HG03432 (cell line): ENCODE results near the gene SATL1.
"Not testable (repeated sequence)": the region's sequence is repeated elsewhere in the genome, so short reads cannot be mapped to it uniquely, and the experiment has no call there.

Experiments used
- ATAC-seq: cut with Tn5 transposase; IDR thresholded peaks from one replicate; pipeline ENCODE4 v1.9.1; 2021; ENCODE audit warnings: mild to moderate bottlenecking, moderate library complexity; ENCODE audit not compliant: unreplicated experiment

The SATL1 gene, protein sequence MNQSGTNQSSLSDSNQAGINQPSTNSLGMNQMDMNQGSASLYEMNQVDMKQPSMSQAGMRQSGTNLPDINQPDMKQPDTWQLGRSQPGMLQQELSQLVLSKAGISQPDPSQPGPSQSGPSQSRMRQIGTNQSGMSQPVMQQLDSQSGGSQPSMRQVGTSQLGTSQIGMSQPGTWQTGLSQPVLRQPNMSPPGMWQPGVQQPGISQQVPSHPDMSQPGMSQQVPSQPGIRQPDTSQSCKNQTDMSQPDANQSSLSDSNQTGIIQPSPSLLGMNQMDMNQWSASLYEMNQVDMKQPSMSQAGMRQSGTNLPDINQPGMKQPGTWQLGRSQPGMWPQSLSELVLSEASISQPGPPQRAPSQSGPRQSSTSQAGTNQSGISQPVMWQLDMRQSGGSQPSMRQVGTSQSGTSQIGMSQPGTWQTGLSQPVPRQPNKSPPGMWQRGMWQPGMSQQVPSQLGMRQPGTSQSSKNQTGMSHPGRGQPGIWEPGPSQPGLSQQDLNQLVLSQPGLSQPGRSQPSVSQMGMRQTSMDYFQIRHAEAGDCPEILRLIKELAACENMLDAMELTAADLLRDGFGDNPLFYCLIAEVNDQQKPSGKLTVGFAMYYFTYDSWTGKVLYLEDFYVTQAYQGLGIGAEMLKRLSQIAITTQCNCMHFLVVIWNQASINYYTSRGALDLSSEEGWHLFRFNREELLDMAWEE

DNA sequence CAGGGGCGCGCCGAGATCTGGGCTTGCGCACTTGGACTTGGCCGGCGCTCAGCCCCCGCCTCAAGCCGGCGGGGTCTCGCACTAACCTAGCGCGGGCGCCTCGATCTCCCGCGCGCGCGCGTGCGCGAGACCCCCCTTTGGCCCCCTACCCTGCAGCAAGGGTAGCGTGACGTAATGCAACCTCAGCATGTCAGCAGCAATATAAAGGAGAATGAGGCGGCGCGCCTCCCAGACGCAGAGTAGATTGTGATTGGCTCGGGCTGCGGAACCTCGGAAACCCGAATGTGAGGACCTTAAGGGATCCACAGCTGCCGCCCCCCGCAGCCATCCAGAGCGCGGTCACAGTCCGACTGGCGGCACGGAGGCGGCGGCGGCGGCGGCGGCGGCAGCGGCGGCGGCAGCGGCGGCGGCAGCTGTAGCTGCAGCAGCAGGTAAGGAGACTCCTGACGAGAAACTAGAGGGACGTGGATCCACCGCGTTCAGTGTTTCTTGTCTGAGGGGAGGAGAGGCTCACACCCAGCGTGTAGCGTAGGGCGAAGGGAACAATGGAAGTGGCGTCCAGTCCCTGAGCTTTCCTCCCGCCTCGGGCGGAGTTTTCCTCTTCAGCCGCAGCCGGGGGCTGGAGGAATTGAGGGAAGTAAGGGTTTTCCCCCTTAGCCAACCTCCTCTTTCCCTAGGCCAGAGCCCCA, at the start of gene SATL1, which contains the start of gene ZNF711:
Gene SATL1 (minus strand): TSS at position 19 of the 689 bp plus-strand sequence. CDS start 134,811 bp downstream, outside the sequence.
Gene ZNF711 (plus strand): TSS at position 231 of the 689 bp plus-strand sequence. CDS start 3,582 bp downstream, outside the sequence.
- ATAC-seq, result peak; percentile 75

DNA sequence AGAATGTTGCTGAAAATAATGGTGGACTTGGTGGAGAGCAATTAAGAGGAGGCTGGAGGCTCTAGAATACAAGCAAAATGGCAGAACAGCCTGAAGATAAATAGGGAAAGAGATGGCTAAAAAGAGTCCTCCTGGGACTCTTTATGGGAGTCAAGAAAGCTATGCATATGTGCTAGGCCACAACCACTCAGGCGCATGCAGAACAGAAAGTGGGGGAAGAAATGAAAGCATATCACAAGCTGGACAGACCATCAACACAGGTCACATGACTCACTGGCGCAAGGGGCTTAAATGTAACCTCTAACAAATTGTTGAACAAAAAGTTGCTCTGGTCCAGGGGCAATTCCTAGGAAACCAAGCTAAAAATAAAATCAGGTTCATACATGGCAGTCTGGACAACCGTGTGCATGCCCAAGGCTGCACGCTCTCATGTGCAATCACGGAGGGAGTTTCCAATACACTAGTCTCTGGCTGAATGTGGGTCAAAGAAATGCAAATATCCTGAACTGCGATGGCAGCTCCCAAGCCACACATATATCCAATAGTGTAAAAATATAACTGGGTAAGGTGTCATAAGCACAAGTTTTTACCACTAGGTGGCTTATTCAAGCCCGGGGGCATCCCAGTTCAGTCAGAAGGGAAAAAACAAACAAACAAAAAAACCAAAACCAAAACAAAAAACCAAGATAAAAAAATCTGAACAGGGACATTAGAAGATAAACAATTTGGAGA, 45.6 kb upstream of the SATL1 start:
- no peak for ATAC-seq

DNA sequence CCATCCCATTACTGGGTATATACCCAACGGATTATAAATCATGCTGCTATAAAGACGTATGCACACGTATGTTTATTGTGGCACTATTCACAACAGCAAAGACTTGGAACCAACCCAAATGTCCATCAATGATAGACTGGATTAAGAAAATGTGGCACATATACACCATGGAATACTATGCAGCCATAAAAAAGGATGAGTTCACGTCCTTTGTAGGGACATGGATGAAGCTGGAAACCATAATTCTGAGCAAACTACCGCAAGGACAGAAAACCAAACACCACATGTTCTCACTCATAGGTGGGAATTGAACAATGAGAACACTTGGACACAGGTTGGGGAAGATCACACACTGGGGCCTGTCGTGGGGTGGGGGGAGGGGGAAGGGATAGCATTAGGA, 41.7 kb upstream of the SATL1 start:
- ATAC-seq, result not testable (repeated sequence)

DNA sequence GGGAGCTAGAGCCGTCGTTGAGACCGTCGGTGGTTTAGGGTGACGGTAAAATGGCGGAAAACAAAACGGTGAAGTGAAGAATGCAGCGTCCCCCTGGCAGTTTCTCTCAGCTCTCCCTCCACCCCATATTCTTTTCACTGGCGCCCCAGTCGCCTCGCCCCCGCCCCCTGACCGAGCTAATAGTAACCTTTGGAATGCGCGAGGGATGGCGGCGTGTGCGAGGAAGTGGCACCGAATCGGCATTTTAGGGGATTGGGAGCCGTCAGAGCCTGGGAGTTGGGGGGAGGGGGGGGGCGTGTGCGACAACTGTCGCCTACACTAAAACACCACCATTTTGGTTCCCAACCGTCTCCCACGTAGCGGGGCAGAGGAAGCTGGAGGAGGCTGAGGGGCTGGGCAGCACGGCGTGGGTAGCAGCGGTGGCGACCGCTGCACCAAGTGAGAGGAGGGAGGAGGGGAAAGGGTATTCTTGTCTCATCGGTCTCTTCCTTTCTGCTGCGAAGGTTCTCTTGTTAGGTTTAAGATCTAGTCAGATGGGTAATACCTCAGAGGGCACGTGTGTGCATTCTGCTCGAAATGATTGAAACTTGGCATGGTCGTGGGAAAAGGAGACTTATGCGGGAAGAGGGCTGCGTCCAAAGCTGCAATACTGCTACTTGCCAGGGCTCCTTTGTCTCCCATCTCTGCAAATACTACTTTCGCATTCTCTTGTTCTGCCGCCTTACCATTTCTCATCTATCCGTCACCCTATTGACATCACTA, 1.1 kb upstream of the SATL1 start:
- ATAC-seq, result peak; percentile 54

DNA sequence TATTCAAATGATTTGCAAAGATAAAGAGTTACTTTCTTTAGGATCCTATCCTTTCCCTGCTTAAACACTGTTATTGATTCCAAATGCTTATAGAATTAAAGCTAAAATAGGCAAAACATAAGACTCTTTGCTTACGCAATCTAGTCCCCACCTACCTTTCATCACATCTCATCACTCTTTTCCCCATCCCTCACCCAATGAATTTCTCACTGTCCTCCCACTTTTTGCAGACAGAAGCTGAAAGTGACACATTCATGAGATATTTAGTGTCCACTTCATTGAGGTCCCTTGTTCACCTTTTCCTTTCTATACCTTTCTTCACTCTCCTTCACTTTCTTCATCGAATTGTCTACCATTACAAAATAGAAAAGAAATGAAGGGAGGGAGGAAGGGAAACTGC, 424 bp downstream of the SATL1 start:
- no peak for ATAC-seq

DNA sequence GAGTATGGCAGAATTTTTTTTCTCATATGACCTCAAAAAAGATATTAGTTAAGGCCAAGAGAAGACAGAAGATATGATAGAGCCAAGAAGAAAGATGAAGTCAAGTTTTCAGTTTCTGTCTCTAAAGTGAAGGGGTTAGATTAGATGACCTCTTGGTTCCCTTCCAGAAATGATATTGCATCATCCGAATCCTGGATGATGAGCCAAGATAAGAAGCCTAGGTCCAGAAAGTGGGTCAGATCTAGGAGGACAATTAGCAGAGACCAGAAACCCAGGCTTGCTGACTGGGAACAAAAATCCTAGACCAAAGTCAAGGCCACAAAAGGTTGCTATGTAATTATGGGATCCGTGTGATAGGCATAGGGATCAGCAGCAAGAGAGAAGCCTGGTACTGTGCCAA, 20.2 kb downstream of the SATL1 start:
- ATAC-seq, result no peak

DNA sequence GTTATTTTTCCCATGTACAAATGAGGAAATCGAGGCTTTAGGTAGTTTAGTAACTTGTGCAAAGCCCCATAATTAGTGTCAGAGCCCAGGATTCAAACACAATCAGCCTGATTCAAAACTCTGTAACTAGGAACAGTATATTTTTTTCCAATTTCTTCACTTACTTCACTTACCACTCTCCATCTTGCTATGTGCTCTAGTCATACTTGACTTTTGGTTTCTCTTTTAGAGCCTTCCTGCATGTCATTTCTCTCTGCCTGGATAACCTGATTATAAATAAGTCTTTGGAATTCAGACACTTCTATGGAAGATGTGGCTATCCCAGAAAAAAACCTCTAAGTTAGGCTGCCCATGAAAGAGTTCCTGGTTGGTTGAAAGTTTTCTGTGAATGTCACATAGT, 22.2 kb downstream of the SATL1 start:
- no peak for ATAC-seq

DNA sequence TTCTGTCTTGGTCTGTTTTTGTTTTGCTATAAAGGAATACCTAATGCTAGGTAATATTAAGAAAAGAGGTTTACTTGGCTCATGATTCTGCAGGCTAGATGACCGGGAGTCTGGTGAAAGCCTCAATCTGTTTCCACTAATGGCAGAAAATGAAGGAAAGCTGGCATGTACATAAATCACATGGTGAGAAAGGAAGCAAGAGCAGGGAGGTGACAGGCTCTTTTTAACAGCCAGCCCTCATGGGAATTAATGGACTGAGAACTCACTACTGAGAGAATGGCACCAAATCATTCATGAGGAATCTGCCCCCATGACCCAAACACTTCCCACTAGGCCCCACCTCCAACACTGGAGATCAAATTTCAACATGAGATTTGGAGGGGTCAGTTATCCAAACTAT, 27.6 kb downstream of the SATL1 start:
- ATAC-seq, result no peak

DNA sequence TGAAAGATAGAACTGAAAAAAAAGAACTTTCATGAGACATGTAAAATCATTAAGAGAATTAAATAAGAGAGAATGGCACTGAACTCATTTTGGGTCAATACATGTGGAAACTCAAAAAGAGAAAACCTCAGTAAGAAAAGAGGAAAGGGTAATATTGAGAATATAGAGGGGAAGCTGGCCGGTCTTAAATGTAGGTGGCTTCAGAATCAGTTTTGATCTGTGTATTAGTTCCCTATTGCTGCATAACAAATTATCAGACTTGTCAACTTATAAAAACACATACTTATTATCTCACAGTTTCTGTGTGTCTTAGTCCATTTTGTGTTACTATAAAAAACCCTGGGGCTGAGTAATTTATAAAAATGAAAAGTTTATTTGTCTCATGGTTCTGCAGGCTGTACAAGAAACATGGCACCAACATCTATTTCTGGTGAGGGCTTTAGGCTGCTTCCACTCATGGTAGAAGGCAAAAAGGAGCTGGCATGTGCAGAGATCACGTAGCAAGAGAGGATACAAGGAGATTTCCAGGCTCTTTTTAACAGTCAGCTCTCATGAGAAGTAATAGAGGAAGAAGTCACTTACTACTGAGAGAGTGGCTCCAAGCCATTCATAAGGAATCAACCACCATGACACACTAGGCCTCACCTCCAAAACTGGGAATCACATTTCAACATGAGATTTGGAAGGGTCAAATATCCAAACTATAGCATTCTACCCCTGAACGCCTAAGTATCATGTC, 29.6 kb downstream of the SATL1 start:
- no peak for ATAC-seq

DNA sequence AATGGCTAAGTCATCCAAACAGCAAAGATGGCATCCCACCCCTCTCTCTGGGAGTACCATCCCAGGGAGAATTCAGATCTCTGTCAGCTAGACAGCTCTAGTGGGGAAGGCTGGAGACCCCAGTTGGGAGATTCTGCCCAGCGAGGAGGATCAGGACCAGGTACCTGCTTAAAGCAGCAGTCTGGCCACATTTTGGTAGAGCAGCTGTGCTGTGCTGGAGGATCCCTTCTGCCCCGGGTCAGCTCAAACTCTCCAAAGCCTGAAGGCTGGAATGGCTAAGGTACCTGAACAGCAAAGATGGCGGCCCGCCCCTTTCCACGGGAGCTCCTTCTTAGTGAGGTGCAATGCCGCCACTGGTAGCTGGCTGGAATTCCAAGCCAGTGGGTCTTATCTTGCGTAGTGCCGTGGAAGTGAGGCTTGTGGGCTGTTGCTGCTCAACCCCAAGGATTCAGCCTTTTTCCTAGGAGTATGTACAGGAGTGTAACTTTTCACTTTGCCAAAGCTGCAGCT, 40.1 kb downstream of the SATL1 start:
- ATAC-seq, result no peak

DNA sequence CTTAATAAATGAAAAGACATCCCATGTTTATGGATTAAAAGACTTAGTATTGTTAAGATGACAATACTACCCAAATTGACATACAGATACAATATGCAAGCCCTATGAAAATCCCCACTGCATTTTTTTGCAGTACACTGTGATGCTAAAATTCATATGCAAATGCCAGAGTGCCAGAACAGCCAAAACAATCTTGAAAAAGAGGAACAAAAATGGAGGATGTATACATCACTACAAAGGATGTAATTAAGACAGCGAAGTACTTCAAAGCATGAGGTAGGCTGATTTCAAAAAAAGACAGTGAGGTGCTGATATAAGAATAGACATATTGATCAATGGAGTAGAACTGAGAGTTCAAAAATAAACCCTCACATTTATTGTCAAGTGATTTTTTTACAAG, 47.3 kb downstream of the SATL1 start:
- no peak for ATAC-seq

DNA sequence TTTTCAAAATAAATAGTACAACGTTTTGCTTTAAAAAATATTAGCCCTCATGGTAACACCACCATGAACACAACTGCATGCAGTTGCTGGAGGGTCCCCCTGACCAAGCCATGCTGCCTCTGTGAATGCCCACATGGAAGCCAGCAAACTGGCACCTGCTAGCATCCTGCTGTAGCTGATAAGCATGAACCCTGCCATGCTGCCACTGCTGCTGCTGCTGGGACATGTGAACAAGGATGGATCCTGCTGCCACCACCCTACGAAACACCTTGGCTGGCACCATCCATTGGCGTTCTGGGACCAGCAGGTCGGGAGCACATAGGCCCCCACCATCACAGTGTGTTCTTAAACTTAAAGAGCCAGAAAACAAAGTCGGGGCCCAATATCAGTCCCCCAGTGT, 83.9 kb downstream of the SATL1 start:
- no peak for ATAC-seq

DNA sequence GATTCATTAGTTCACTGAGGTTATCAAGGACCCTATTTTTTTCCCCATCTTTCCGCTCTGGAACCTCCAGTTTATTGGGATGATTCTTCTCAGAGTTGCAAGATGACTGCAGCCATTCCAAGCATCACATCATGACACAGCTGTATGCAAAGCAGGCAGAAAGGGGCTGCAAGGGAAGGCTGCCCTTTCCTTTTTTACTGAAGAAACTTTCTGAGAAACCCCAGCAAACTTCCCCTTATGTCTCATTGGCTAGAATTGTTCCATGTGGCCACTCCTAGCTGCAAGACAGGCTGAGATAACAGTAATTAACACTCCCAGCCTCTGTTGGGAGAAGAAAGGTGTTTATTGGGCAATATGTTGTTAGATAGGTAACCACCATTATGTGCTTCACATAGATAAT, 102.6 kb downstream of the SATL1 start:
- ATAC-seq, result peak; percentile 70

DNA sequence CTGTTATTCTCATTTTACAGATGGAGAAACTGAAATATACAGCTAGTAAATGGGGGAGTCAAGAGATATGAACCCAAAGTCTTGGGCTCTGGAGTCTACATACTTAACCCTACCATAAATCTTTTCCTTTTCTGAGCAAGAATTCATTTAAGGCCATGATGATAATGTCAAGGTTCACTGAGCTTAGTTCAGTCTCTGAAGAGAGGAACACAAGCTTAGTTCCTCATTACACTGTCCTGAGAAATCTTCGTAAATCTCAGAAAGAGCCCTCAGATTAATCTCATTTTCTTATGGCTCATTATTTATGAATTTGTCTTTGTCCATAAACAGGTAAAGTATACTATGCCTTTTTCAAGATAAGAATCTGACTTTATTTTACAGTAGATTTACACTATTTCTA, 104.2 kb downstream of the SATL1 start:
- ATAC-seq, result no peak

DNA sequence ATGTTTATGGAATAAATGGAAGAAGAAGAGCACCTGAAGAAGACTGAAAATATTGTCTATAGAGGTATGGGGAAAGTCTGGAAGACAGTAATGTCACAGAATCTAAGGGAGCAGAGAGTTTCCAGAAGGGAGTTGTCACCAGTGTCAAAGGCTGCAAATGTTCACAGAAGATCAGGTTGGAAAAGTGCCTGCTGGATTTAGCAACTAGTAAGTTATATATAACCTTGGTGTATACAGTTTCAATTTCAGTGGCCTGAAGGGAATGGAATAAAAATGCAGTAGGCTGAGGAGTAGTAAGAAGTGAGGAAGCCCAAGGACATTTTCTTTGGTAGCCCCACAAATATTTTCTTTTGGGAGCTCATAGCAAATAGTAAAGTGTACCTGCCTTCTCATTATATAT, 107.2 kb downstream of the SATL1 start:
- no peak for ATAC-seq

DNA sequence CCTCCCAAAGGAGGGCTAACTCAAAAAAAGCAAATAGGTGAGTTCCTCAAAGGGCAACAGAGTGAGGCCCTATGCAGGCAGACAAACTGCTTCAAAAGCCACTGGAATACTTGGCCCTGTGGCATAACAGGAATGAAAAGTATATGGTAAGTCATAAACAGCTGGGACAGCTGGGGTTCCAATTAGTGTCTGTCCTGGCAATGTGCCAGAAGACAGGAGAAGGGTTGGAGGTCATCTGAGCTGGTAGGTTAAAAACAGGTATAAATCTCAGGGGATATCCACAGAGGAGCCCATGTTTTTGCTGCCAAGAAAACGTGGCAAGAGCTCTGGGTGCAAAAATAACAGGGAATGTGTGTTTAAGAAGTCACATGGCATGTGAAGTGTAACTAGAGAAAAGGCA, 128.3 kb downstream of the SATL1 start:
- ATAC-seq, result no peak

DNA sequence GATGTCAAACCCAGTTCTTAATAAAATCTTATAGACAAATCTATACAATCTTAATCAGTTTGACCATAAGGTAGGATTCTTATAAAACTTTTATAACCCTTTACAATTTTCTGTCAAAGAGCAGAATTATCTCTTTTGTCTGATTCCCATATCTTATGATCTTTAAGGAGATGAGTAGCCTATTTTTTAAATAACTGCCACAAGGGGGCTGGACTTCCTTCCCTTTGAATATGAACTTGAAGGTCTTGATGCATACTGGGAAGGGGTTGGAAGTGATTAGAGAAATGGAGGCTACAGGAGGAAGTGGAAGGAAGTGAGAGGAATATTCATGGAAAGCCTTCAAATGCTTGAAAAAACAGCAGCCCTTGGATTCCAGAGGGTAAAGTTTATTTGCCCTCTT, 128.8 kb downstream of the SATL1 start:
- ATAC-seq, result no peak

DNA sequence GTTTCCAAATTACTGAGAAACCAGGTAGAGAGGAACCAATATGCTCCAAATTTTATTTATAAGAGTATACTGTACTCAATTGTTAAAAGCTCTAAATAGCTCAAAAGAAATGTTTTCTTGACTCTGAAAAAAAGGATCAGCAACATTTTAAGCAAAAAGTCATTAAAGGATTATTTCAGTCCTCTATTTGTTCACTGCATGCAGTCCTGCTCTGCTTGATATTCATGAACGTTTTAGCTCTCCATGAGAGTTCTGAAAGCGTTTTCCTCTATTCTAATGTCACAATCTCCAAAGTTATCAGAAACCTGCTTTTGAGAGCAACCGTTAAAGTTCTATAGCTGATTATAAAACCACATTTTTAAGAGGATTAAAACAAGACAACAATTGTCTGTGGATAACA, 129.4 kb downstream of the SATL1 start:
- no peak for ATAC-seq

DNA sequence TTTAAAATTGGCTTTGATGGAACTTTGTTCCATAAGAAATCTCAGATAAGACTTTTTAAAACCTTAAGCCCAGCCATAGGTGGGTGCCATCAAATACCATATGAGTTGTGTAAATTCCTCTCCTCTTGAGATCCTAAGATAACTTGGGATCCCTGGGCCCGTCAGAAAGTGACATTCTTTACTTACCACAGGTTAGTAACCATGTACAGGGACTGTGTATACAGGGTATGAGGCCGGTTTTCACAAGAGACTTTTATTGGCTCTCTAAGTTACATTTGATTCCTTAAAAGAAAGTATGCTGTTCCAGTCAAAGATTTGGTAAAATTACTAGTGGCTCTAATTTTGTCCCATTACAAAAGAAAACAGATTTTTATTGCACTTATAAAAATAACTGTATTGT, 129.8 kb downstream of the SATL1 start:
- no peak for ATAC-seq
